Panc1 (cell line): ENCODE measurements around the gene ESR1. TPM values are rescaled to one million over a fixed set of nuclear protein-coding genes. Genes with fewer than 3 reads are reported as not detected.
"Not testable (repeated sequence)": the region's sequence is repeated elsewhere in the genome, so short reads cannot be mapped to it uniquely, and the experiment has no call there.

Experiments
- ATAC-seq: fragments of 200-7000 bp; cut with Tn5 transposase; 2 replicates; pipeline ENCODE4 v1.9.1; 2020; ENCODE audit warnings: mild to moderate bottlenecking, moderate library complexity
- BruUV-seq: library from RNA; stranded (reverse); fragments of 400-500 nt; replicated peaks from 2 replicates; lab custom pipeline; 2021; lab: Mats Ljungman, UMichigan
- CTCF ChIA-PET: fragments of 300-600 bp; sonication (Branson Sonifier 250); formaldehyde crosslinking; loops from one replicate; lab custom pipeline; 2022; ENCODE audit warnings: antibody characterized with exemption; lab: Charles Lee
- POLR2A ChIA-PET: fragments of 300-600 bp; sonication (Branson Sonifier 250); formaldehyde crosslinking; loops from one replicate; lab custom pipeline; 2022; ENCODE audit warnings: antibody characterized with exemption; lab: Charles Lee
- DNase-seq: peaks from one replicate; pipeline ENCODE4 v3.0.0-alpha.2; 2010; ENCODE audit warnings: low read depth, low spot score
- H3K27ac ChIP-seq: 2 replicates; pipeline ENCODE4 v1.5.1; 2011; ENCODE audit warnings: mild to moderate bottlenecking, low read length, inconsistent platforms
- H3K27me3 ChIP-seq: fragments of 200-500 bp; sonication (Bioruptor generic); 2 replicates; pipeline ENCODE4 v1.6.0; 2014; ENCODE audit warnings: low read length, inconsistent platforms; ENCODE audit not compliant: control insufficient read depth, insufficient read depth
- H3K36me3 ChIP-seq: fragments of 200-500 bp; sonication (Bioruptor generic); 2 replicates; pipeline ENCODE4 v1.5.1; 2014; ENCODE audit warnings: inconsistent platforms, mild to moderate bottlenecking, low read length, moderate library complexity; ENCODE audit not compliant: control insufficient read depth, insufficient read depth
- H3K4me1 ChIP-seq: 2 replicates; pipeline ENCODE4 v1.5.1; 2011; ENCODE audit warnings: inconsistent platforms, mild to moderate bottlenecking, low read length, moderate library complexity; ENCODE audit not compliant: control insufficient read depth, insufficient read depth
- H3K4me3 ChIP-seq, 2 experiments: 2 replicates each; pipeline ENCODE4 v1.5.1; 2011 to 2012; ENCODE audit warnings: low read depth in 2 of 2, low read length in 2 of 2, mild to moderate bottlenecking in 2 of 2, inconsistent platforms in 1 of 2, moderate library complexity in 1 of 2
- H3K9me3 ChIP-seq: fragments of 200-500 bp; sonication (Bioruptor generic); 2 replicates; pipeline ENCODE4 v1.5.1; 2014; ENCODE audit warnings: low read depth, mild to moderate bottlenecking, inconsistent platforms, low read length, moderate library complexity; ENCODE audit not compliant: control insufficient read depth, insufficient read depth
- POLR2AphosphoS5 ChIP-seq: IDR thresholded peaks from 2 replicates; pipeline ENCODE4 v1.6.1; 2012; ENCODE audit warnings: mild to moderate bottlenecking, low read depth, low read length, moderate library complexity
- REST ChIP-seq, 2 experiments: IDR thresholded peaks; 2 replicates each; pipeline ENCODE4 v1.6.1; 2011 to 2012; ENCODE audit warnings: low read depth in 2 of 2, control low read depth in 1 of 2, low read length in 1 of 2, mild to moderate bottlenecking in 1 of 2, moderate library complexity in 1 of 2; ENCODE audit not compliant: insufficient read depth in 1 of 2
- SIN3A ChIP-seq: IDR thresholded peaks from 2 replicates; pipeline ENCODE4 v1.6.1; 2012; ENCODE audit warnings: low read depth, mild to moderate bottlenecking, low read length, moderate library complexity, borderline replicate concordance; ENCODE audit not compliant: insufficient read depth
- TCF7L2 ChIP-seq: IDR thresholded peaks from 2 replicates; pipeline ENCODE4 v1.6.1; 2011; ENCODE audit warnings: mild to moderate bottlenecking, low read depth, low read length, inconsistent platforms
- in situ Hi-C: cut with HindIII; loops from 2 replicates; pipeline ENCODE4 v1.10.0; 2016; ENCODE audit warnings: low sequenced_read_pairs, low pct_unique_long_range_greater_than_20kb
- intact Hi-C: fragments of 100-400 bp; cut with micrococcal nuclease; formaldehyde crosslinking; loops from one replicate; pipeline ENCODE4 v1.10.0; 2022; ENCODE audit not compliant: unreplicated experiment
- total RNA-seq: library from RNA; stranded (reverse); gene quantifications from one replicate; pipeline ENCODE4 v1.2.1, GENCODE V29; 2021; ENCODE audit not compliant: unreplicated experiment
- TF ChIP-seq, protein P1 (sequence below): fragments of 450-650 bp; IDR thresholded peaks from 2 replicates; pipeline ENCODE4 v1.5.1; 2017; ENCODE audit warnings: mild to moderate bottlenecking

ESR1 gene
- total RNA-seq, 1 experiment from 2014 or later: 0.03 TPM

GRCh38 chr6:152071318-152071717 is 263.8 kb downstream of the ESR1 start:
- ChIA-PET POLR2A (no interaction called here), CTCF (no interaction called here)
- intact Hi-C loops: no loop called here
- H3K27ac ChIP-seq: no peak overlapping the region
- no TSS peak for BruUV-seq
- ATAC-seq (no peak), DNase-seq (no peak)
- no peaks in the 10 kb centered on the region for H3K36me3 ChIP-seq
- no peak overlapping the region for H3K4me3 ChIP-seq
- in situ Hi-C loops: no loop called here
- no peaks in the 10 kb centered on the region for H3K4me1 ChIP-seq
- no peaks in the 10 kb centered on the region for H3K27me3 ChIP-seq
- no peak for TF ChIP-seq TCF7L2
- TF ChIP-seq, protein P1, sequence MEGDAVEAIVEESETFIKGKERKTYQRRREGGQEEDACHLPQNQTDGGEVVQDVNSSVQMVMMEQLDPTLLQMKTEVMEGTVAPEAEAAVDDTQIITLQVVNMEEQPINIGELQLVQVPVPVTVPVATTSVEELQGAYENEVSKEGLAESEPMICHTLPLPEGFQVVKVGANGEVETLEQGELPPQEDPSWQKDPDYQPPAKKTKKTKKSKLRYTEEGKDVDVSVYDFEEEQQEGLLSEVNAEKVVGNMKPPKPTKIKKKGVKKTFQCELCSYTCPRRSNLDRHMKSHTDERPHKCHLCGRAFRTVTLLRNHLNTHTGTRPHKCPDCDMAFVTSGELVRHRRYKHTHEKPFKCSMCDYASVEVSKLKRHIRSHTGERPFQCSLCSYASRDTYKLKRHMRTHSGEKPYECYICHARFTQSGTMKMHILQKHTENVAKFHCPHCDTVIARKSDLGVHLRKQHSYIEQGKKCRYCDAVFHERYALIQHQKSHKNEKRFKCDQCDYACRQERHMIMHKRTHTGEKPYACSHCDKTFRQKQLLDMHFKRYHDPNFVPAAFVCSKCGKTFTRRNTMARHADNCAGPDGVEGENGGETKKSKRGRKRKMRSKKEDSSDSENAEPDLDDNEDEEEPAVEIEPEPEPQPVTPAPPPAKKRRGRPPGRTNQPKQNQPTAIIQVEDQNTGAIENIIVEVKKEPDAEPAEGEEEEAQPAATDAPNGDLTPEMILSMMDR: no peak
- no peak for TF ChIP-seq SIN3A
- TF ChIP-seq POLR2AphosphoS5: no peak
- TF ChIP-seq REST (IDR thresholded peaks at IDR 0.05; ENCODE audit: insufficient read depth in 1 of 2, low read depth in 2 of 2, low read length in 1 of 2): no peak
- no peaks in the 10 kb centered on the region for H3K9me3 ChIP-seq

DNA sequence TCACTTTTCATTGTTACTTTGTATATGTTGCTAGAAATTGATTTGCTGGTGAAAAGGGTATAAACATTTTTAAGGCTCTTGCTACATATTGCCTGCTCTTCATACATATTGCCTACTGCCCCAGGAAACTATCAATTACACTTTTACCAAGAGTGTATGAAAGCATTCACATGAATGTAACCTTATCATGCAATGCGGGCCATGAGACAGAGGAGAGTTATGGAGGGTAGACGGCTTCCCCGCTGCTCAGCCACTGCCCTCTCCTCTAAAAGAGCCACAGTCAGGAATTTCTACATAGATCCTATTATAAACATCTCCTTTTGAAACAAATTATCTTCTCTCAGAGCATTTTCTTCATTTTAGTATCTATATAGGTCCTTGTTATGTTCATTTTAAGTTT is 264.4 kb downstream of the ESR1 start:
- CTCF ChIA-PET: no interaction called here
- ATAC-seq: no peak
- POLR2A ChIA-PET: no interaction called here
- Histone ChIP-seq H3K4me1 (no peaks in the 10 kb centered on the region), H3K4me3 (no peak overlapping the region), H3K27ac (no peak overlapping the region), H3K36me3 (no peaks in the 10 kb centered on the region), H3K27me3 (no peaks in the 10 kb centered on the region), H3K9me3 (no peaks in the 10 kb centered on the region)
- intact Hi-C loops (no loop called here), in situ Hi-C loops (no loop called here)
- BruUV-seq: no TSS peak
- TF ChIP-seq TCF7L2: no peak
- no peak for DNase-seq

DNA sequence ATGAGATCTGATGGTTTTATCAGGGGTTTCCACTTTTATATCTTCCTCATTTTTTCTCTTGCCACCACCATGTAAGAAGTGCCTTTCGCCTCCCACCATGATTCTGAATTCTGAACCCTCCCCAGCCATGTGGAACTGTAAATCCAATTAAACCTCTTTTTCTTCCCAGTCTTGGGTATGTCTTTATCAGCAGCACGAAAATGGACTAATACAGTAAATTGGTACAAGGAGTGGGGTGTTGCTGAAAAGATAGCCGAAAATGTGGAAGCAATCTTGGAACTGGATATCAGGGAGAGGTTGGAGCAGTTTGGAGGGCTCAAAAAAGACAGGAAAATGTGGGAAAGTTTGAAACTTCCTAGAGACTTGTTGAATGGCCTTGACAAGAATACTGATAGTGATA is 268.8 kb downstream of the ESR1 start:
- H3K4me3 ChIP-seq, intact Hi-C loops, H3K4me1 ChIP-seq, H3K27me3 ChIP-seq, H3K36me3 ChIP-seq, H3K9me3 ChIP-seq, H3K27ac ChIP-seq, BruUV-seq, ATAC-seq, CTCF ChIA-PET, DNase-seq, POLR2A ChIA-PET: not testable (repeated sequence)
- in situ Hi-C loops: loop anchor here (25.0 kb wide), 1 partner anchor 89 kb away; no protein-coding TSS in a partner anchor
